ENCODE data around the gene FAM120A. TPM values are rescaled to one million over a fixed set of nuclear protein-coding genes. Genes with fewer than 3 reads are reported as not detected.

The FAM120A gene
- total RNA-seq, 1 experiment from 2014 or later = 80.2 TPM

DNA sequence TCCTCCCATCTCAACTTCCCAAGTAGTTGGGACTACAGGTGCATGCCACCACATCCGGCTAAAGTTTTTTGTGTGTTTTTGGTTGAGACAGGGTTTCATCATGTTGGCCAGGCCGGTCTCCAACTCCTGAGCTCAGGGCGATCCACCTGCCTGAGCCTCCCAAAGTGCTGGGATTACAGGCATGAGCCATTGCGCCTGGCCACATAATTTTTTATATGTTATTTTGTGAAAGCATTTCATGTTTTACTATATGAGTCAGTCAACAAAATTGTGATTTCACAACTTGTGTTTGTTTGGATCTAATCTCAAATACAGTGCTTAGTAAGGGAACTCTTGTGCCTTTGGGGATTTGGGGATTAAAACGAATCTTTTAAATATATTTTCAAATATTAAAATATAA lies 21.9 kb downstream of the FAM120A start:
- H3K9me3 ChIP-seq (replicated peaks) = no peaks in the 10 kb centered on the region
- no peaks in the 10 kb centered on the region for H3K27me3 ChIP-seq
- no peak overlapping the region for H3K4me3 ChIP-seq
- peaks cover 27% of the 10 kb centered on the region for H3K4me1 ChIP-seq
- no peak for DNase-seq
- H3K27ac ChIP-seq = no peak overlapping the region
- H3K36me3 ChIP-seq = peaks cover 35% of the 10 kb centered on the region

DNA sequence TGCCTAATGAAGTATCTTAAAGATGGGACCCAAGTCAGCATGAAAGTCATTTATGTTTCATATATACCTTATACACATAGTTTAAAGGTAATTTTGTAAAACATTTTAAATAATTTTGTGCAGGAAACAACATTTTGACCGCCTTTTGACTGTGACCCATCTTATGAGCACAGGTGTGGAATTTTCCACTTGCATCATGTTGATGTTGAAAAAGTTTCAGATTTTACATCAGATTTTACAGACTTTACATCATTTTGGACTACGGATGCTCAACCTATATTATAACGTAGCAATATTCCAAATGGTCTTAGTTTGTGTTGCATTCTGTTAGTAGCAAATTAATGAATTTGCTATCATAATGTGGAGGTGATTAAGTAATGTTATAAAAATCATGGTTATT lies 23.6 kb downstream of the FAM120A start:
- H3K4me3 ChIP-seq = no peak overlapping the region
- H3K27ac ChIP-seq = no peak overlapping the region
- H3K27me3 ChIP-seq = no peaks in the 10 kb centered on the region
- peaks cover 27% of the 10 kb centered on the region for H3K4me1 ChIP-seq
- H3K9me3 ChIP-seq (replicated peaks) = no peaks in the 10 kb centered on the region
- H3K36me3 ChIP-seq = peaks cover 38% of the 10 kb centered on the region
- DNase-seq = no peak

DNA sequence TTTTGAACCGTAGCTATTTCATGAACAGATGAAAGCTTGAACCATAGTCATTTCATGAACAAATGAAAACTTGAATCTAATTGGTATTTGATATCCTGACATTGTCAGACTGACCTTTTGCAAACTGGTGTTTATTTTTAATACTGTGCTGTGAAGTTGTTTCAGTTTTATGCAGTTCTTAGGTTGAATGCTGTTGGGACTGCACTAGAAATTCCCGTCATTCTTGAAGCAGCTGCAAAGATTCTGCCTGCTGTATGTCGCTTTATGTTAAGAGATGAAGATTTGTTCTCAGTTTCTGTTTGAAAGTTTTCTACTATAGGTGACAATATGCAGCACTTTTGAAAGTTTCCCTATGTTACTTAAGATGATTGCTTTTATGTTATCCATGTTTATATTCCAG lies 24.4 kb downstream of the FAM120A start:
- Histone ChIP-seq H3K27me3 (no peaks in the 10 kb centered on the region), H3K4me1 (peaks cover 27% of the 10 kb centered on the region), H3K4me3 (no peak overlapping the region), H3K36me3 (peaks cover 40% of the 10 kb centered on the region), H3K27ac (no peak overlapping the region), H3K9me3 (replicated peaks) (no peaks in the 10 kb centered on the region)
- peak in 1 of 2 experiments; percentile 18 for DNase-seq

- peak overlapping the region; percentile 46 for H3K27ac ChIP-seq
- peaks cover 27% of the 10 kb centered on the region for H3K4me1 ChIP-seq
- no peak for DNase-seq
- no peaks in the 10 kb centered on the region for H3K27me3 ChIP-seq
- H3K36me3 ChIP-seq = peaks cover 38% of the 10 kb centered on the region
- no peak overlapping the region for H3K4me3 ChIP-seq
- H3K9me3 ChIP-seq (replicated peaks) = no peaks in the 10 kb centered on the region
Observed at GRCh38 chr9:93476924-93477323, 25.4 kb downstream of the FAM120A start.

DNA sequence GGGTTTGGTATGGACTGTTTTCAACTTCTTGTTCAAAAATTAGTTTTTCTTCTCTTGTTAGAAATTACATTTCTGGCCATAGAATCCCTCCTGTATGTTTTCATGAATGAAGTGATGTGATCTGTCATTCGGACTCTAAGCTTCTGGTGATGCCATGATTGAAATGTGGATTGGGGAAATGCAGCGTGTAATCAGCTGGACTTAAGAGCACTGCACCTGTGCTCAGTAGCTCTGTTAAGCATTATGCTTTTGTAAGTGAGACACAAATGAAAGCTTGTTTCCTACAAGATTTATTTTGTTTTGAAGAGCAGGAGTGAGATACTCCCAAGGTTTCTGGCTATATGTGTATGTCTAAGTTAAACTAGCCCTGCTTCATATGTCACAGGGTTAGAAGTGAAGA lies 25.9 kb downstream of the FAM120A start:
- Histone ChIP-seq H3K27me3 (no peaks in the 10 kb centered on the region), H3K4me1 (peaks cover 27% of the 10 kb centered on the region), H3K4me3 (no peak overlapping the region), H3K36me3 (peaks cover 38% of the 10 kb centered on the region), H3K27ac (peak overlapping the region; percentile 46), H3K9me3 (replicated peaks) (no peaks in the 10 kb centered on the region)
- DNase-seq = peak; percentile 36 to 70

DNA sequence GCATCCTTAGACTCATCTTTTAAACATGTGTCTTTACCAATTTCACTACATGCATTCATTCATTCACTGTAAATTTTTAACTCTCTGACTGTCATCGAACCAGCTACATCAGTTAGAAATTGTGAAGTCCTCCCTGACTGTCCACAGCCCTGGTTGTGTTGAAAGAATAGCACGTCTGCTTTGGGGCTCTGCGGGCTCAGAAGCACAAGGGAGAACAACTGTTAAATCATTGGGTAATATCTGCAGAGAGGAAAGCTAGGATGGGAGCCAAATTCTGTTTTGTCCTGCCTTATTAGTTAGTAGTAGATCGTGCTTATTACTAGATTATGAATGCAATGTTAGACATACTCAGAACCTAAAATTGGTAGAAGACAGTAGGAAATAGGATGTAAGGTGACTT lies 28.2 kb downstream of the FAM120A start:
- Histone ChIP-seq H3K27me3 (no peaks in the 10 kb centered on the region), H3K4me1 (peaks cover 27% of the 10 kb centered on the region), H3K36me3 (peaks cover 37% of the 10 kb centered on the region), H3K27ac (no peak overlapping the region), H3K9me3 (replicated peaks) (no peaks in the 10 kb centered on the region), H3K4me3 (no peak overlapping the region)
- DNase-seq = no peak

DNA sequence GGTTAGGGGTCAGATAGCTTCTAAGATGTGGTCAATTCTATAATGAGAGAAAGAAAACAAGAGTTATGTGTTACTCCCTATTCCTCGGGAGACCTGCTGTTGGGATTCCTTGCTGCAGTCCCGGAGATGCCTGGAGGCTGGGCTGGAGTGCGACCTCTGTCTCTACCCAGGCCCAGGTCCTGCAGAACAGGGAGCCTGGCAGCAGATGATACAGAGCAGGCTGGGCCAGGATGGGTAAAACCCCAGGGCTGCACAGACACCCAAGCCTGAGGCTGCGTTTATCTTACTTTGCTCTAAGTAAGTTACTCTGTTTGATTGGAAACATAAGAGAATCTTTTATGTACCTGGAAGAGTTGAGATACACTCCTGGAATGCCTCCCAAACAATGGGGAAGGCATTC lies 28.8 kb downstream of the FAM120A start:
- H3K36me3 ChIP-seq = peaks cover 42% of the 10 kb centered on the region
- no peak overlapping the region for H3K4me3 ChIP-seq
- no peaks in the 10 kb centered on the region for H3K9me3 ChIP-seq (replicated peaks)
- DNase-seq = no peak
- H3K27me3 ChIP-seq = no peaks in the 10 kb centered on the region
- no peak overlapping the region for H3K27ac ChIP-seq
- H3K4me1 ChIP-seq = peaks cover 26% of the 10 kb centered on the region

DNA sequence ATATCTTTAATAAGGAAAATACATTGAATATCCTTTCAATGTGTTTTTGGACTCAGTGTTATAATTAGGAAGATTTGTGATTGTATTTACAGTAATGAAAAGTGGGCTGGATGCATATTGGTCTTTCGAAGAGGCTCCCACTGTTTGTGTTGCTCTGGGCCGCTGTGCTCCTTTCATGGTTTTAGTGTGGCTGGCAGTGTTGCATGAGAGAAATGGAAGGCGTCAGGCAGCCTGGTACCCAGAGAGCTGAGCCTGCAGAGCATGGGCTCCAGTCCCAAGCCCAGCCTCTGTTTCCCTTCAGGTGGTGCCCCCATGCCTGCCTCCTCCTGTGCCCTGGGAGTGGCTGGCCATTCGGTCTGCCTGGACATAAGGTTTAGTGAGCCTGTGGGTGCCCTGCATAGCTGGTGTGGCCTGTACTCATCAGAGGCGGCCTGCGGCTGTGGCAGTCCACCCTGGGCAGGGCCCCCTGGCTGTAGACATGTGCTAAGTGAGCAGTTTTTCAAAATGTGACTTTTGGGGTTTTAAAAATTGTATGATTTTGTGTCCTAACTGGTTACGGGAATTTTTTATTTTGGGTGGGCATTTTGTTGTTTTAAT lies 29.3 kb downstream of the FAM120A start:
- peaks cover 20% of the 10 kb centered on the region for H3K4me1 ChIP-seq
- H3K4me3 ChIP-seq = no peak overlapping the region
- DNase-seq = no peak
- H3K9me3 ChIP-seq (replicated peaks) = no peaks in the 10 kb centered on the region
- no peaks in the 10 kb centered on the region for H3K27me3 ChIP-seq
- no peak overlapping the region for H3K27ac ChIP-seq
- peaks cover 43% of the 10 kb centered on the region for H3K36me3 ChIP-seq

DNA sequence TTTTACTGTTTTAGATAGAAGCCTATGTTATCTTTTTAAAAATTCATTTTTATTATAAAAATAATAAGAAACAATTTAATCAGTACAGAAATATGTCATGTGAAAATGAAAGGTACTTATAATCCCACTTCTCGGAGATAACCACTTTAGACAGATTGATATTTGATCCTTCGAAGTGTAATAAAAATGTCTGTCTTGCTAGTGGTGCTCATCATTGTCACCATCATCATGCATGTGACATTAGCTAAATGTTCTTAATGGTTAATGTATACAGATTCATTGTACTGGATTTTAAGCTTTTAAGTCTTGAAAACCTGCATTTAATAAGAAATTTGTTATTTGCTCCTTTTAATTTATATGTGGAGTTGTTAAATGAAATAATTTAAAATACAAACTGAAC lies 32.0 kb downstream of the FAM120A start:
- Histone ChIP-seq H3K27ac (no peak overlapping the region), H3K4me1 (no peaks in the 10 kb centered on the region), H3K27me3 (no peaks in the 10 kb centered on the region), H3K4me3 (no peak overlapping the region), H3K36me3 (peaks cover 43% of the 10 kb centered on the region), H3K9me3 (replicated peaks) (no peaks in the 10 kb centered on the region)
- no peak for DNase-seq

DNA sequence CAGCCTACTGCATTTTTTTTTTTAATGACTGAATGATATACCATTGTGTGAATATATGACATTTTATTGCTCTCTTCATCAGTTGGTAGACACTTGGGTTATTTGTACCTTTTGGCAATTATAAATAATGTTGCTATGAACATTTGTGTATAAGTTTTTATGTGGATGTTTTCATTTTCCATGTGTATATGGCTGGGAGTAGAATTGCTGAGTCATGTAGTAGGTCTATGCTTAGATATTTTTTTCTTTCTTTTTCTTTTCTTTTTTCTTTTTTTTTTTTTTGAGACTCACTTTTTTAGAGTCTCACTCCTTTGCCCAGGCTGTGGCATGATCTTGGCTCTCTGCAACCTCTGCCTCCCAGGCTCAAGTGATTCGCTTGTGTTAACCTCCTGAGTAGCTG lies 34.8 kb downstream of the FAM120A start:
- H3K4me3 ChIP-seq = no peak overlapping the region
- no peak overlapping the region for H3K27ac ChIP-seq
- H3K36me3 ChIP-seq = peaks cover 55% of the 10 kb centered on the region
- H3K27me3 ChIP-seq = no peaks in the 10 kb centered on the region
- H3K9me3 ChIP-seq (replicated peaks) = no peaks in the 10 kb centered on the region
- no peak for DNase-seq
- no peaks in the 10 kb centered on the region for H3K4me1 ChIP-seq

GRCh38 chr9:93488244-93488643 lies 36.8 kb downstream of the FAM120A start:
- Histone ChIP-seq H3K36me3 (peaks cover 56% of the 10 kb centered on the region), H3K9me3 (replicated peaks) (no peaks in the 10 kb centered on the region), H3K27ac (no peak overlapping the region), H3K27me3 (no peaks in the 10 kb centered on the region), H3K4me1 (no peaks in the 10 kb centered on the region), H3K4me3 (no peak overlapping the region)
- DNase-seq = no peak

DNA sequence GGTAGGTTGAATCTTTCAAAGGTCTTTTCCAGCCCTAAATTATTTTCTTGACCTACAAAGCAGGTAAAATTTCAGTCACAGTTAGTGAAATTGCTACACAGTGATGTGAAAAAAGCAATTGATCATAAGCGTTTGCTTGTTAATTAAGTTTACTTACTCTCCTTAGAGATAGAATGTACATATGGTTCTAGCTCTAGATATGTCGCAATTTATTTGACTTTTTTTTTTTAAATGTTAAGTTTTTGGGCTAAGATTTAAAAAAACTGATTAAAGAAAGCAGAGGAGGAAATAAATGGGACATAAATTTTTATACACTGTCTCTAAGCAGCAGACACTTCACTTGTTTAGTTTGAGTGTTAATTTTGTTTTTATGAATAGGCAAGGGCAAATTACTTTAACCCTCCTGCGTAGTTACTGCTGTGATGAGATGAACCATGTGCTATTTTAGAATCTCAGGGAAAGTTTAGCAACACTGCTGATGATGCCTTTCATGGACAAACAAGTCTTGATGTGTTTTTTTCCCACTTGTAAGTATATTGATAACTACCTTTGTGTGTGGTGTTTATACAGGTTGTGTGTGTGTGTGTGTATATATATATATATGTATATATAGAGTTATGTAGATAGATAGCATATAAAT lies 40.2 kb downstream of the FAM120A start:
- Histone ChIP-seq H3K4me1 (no peaks in the 10 kb centered on the region), H3K27me3 (no peaks in the 10 kb centered on the region), H3K27ac (no peak overlapping the region), H3K4me3 (no peak overlapping the region), H3K9me3 (replicated peaks) (no peaks in the 10 kb centered on the region), H3K36me3 (peaks cover 66% of the 10 kb centered on the region)
- no peak for DNase-seq

- Histone ChIP-seq H3K4me3 (no peak overlapping the region), H3K4me1 (no peaks in the 10 kb centered on the region), H3K36me3 (peaks cover 70% of the 10 kb centered on the region), H3K27ac (no peak overlapping the region), H3K27me3 (no peaks in the 10 kb centered on the region), H3K9me3 (replicated peaks) (no peaks in the 10 kb centered on the region)
- no peak for DNase-seq
Observed at GRCh38 chr9:93492327-93492726, 40.8 kb downstream of the FAM120A start.

- no peak for DNase-seq
- Histone ChIP-seq H3K9me3 (replicated peaks) (no peaks in the 10 kb centered on the region), H3K27me3 (no peaks in the 10 kb centered on the region), H3K4me3 (no peak overlapping the region), H3K27ac (no peak overlapping the region), H3K4me1 (no peaks in the 10 kb centered on the region), H3K36me3 (peaks cover 81% of the 10 kb centered on the region)
Observed at GRCh38 chr9:93493949-93494348, 42.5 kb downstream of the FAM120A start.

GRCh38 chr9:93496285-93496684 lies 44.8 kb downstream of the FAM120A start:
- Histone ChIP-seq H3K36me3 (peaks cover 80% of the 10 kb centered on the region), H3K9me3 (replicated peaks) (no peaks in the 10 kb centered on the region), H3K27ac (no peak overlapping the region), H3K4me1 (no peaks in the 10 kb centered on the region), H3K27me3 (no peaks in the 10 kb centered on the region), H3K4me3 (no peak overlapping the region)
- no peak for DNase-seq

Data from SJCRH30 (cell line).